HCT116 (cell line): ENCODE measurements around the gene NR2F6. TPM values are rescaled to one million over a fixed set of nuclear protein-coding genes. Genes with fewer than 3 reads are reported as not detected.

ENCODE experiments used
- ATAC-seq: fragments of 200-7000 bp; cut with Tn5 transposase; 2 replicates; pipeline ENCODE4 v1.9.1; 2020; ENCODE audit warnings: mild to moderate bottlenecking, moderate library complexity
- BruUV-seq: library from RNA; stranded (reverse); fragments of 400-500 nt; replicated peaks from 2 replicates; lab custom pipeline; 2021; lab: Mats Ljungman, UMichigan
- CTCF ChIA-PET: fragments of 300-600 bp; sonication (Branson Sonifier 250); formaldehyde crosslinking; loops from one replicate; lab custom pipeline; 2021; ENCODE audit warnings: antibody characterized with exemption; lab: Charles Lee
- POLR2A ChIA-PET: fragments of 300-600, 350-600 bp; sonication (Branson Sonifier 250); formaldehyde crosslinking; loops from one replicate; lab custom pipeline; 2021; ENCODE audit warnings: antibody characterized with exemption; lab: Charles Lee
- RAD21 ChIA-PET, 2 experiments: fragments of 300-600 bp; sonication (Branson Sonifier 250); formaldehyde crosslinking; loops; one replicate each; lab custom pipeline; 2023; ENCODE audit warnings: low total read pairs in 2 of 2; ENCODE audit not compliant: uncharacterized antibody in 2 of 2, unreplicated experiment in 2 of 2, low non-redundant PET in 1 of 2; lab: Charles Lee
- DNase-seq: peaks from one replicate; pipeline ENCODE4 v3.0.0-alpha.2; 2010; ENCODE audit warnings: low read depth, low spot score
- H2AFZ ChIP-seq: fragments of 200-600 bp; shearing (Covaris generic), sonication (generic); 2 replicates; pipeline ENCODE4 v1.6.1; 2017; ENCODE audit warnings: low read depth, mixed run types, mixed read lengths, antibody characterized with exemption, low read length; ENCODE audit not compliant: poor library complexity, severe bottlenecking
- H3K27ac ChIP-seq: 2 replicates; pipeline ENCODE4 v1.5.1; 2012; ENCODE audit warnings: low read depth, low read length
- H3K27me3 ChIP-seq: fragments of 200-600 bp; sonication (generic); 2 replicates; pipeline ENCODE4 v1.6.1; 2016; ENCODE audit warnings: mixed run types, low read length, mixed read lengths; ENCODE audit not compliant: insufficient read depth
- H3K36me3 ChIP-seq, 2 experiments: fragments of 200-500 bp in 1 of 2; fragments of 200-600 bp in 1 of 2; sonication (Bioruptor generic) in 1 of 2; sonication (generic) in 1 of 2; 2 replicates each; pipeline versions ENCODE4 v1.5.1 to v1.6.1; 2014 to 2016; ENCODE audit warnings: low read length in 2 of 2, inconsistent platforms in 1 of 2, mixed read lengths in 1 of 2, mixed run types in 1 of 2; ENCODE audit not compliant: insufficient read depth in 2 of 2, control insufficient read depth in 1 of 2
- H3K4me1 ChIP-seq, 2 experiments: fragments of 200-600 bp in 1 of 2; sonication (generic) in 1 of 2; 2 replicates each; pipeline versions ENCODE4 v1.5.1 to v1.6.1; 2012 to 2017; ENCODE audit warnings: low read length in 2 of 2, inconsistent platforms in 1 of 2, mild to moderate bottlenecking in 1 of 2, mixed read lengths in 1 of 2, mixed run types in 1 of 2, moderate library complexity in 1 of 2; ENCODE audit not compliant: insufficient read depth in 2 of 2, control insufficient read depth in 1 of 2
- H3K4me2 ChIP-seq: fragments of 200-600 bp; sonication (generic); 2 replicates; pipeline ENCODE4 v1.6.1; 2017; ENCODE audit warnings: mixed run types, low read length, mixed read lengths
- H3K4me3 ChIP-seq, 2 experiments: fragments of 200-600 bp in 1 of 2; sonication (generic) in 1 of 2; replicated peaks in 1 of 2; 2 replicates each; pipeline ENCODE4 v1.5.1; 2011 to 2016; ENCODE audit warnings: low read length in 2 of 2, control low read depth in 1 of 2, low read depth in 1 of 2, mild to moderate bottlenecking in 1 of 2, mixed read lengths in 1 of 2, mixed run types in 1 of 2
- H3K79me2 ChIP-seq: fragments of 200-600 bp; sonication (generic); 2 replicates; pipeline ENCODE4 v1.6.1; 2017; ENCODE audit warnings: mild to moderate bottlenecking, mixed run types, low read length, moderate library complexity, mixed read lengths; ENCODE audit not compliant: insufficient read depth
- H3K9ac ChIP-seq: fragments of 200-600 bp; sonication (generic); 2 replicates; pipeline ENCODE4 v1.6.1; 2016; ENCODE audit warnings: low read length, mixed read lengths
- H3K9me2 ChIP-seq: fragments of 200-600 bp; sonication (generic), shearing (Covaris generic); 2 replicates; pipeline ENCODE4 v1.6.1; 2017; ENCODE audit warnings: mixed run types, mild to moderate bottlenecking, moderate library complexity; ENCODE audit not compliant: insufficient read depth
- H3K9me3 ChIP-seq, 2 experiments: fragments of 200-500 bp in 1 of 2; fragments of 200-600 bp in 1 of 2; sonication (Bioruptor generic) in 1 of 2; sonication (generic) in 1 of 2; 2 replicates each; pipeline ENCODE4 v1.6.1; 2014 to 2017; ENCODE audit warnings: low read length in 2 of 2, mixed read lengths in 2 of 2, inconsistent platforms in 1 of 2, low read depth in 1 of 2, mild to moderate bottlenecking in 1 of 2, mixed run types in 1 of 2, moderate library complexity in 1 of 2; ENCODE audit not compliant: control insufficient read depth in 1 of 2, insufficient read depth in 1 of 2
- H4K20me1 ChIP-seq: fragments of 200-600 bp; sonication (generic), shearing (Covaris generic); 2 replicates; pipeline ENCODE4 v1.6.1; 2017; ENCODE audit warnings: mixed run types, mild to moderate bottlenecking, moderate library complexity; ENCODE audit not compliant: insufficient read depth
- CBX3 ChIP-seq: IDR thresholded peaks from 2 replicates; pipeline ENCODE4 v1.6.1; 2012; ENCODE audit warnings: low read depth
- CEBPB ChIP-seq: IDR thresholded peaks from 2 replicates; pipeline ENCODE4 v1.6.1; 2012; ENCODE audit warnings: low read depth
- EGR1 ChIP-seq: IDR thresholded peaks from 2 replicates; pipeline ENCODE4 v1.6.1; 2012; ENCODE audit warnings: low read depth
- ELF1 ChIP-seq: IDR thresholded peaks from 2 replicates; pipeline ENCODE4 v1.6.1; 2012; ENCODE audit warnings: low read depth, borderline replicate concordance
- EZH2 ChIP-seq: fragments of 200-600 bp; sonication (generic); IDR thresholded peaks from 2 replicates; pipeline ENCODE4 v1.6.1; 2017; ENCODE audit warnings: antibody characterized with exemption, mixed run types
- JUND ChIP-seq: IDR thresholded peaks from 2 replicates; pipeline ENCODE4 v1.6.1; 2012
- MAX ChIP-seq: IDR thresholded peaks from 2 replicates; pipeline ENCODE4 v1.6.1; 2012
- POLR2A ChIP-seq: IDR thresholded peaks from 2 replicates; pipeline ENCODE4 v1.7.0; 2011; ENCODE audit warnings: borderline replicate concordance; ENCODE audit not compliant: insufficient read depth, insufficient read length; ENCODE audit errors: extremely low read depth
- RAD21 ChIP-seq: IDR thresholded peaks from 2 replicates; pipeline ENCODE4 v1.6.1; 2012; ENCODE audit warnings: low read depth, mild to moderate bottlenecking
- REST ChIP-seq: IDR thresholded peaks from 2 replicates; pipeline ENCODE4 v1.6.1; 2012; ENCODE audit warnings: low read depth
- SP1 ChIP-seq: IDR thresholded peaks from 2 replicates; pipeline ENCODE4 v1.6.1; 2012; ENCODE audit warnings: low read depth
- TCF7L2 ChIP-seq: IDR thresholded peaks from 2 replicates; pipeline ENCODE4 v1.7.0; 2011; ENCODE audit warnings: borderline replicate concordance, inconsistent platforms; ENCODE audit not compliant: insufficient read depth, insufficient read length; ENCODE audit errors: extremely low read depth
- ZBTB33 ChIP-seq: IDR thresholded peaks from 2 replicates; pipeline ENCODE4 v1.6.1; 2011; ENCODE audit warnings: mild to moderate bottlenecking, low read length, moderate library complexity; ENCODE audit not compliant: insufficient replicate concordance; ENCODE audit errors: extremely low read depth
- ZFX ChIP-seq: fragments of 450-650 bp; IDR thresholded peaks from 2 replicates; pipeline ENCODE4 v1.6.1; 2017
- ZNF274 ChIP-seq: fragments of 200-500 bp; sonication (Bioruptor generic); IDR thresholded peaks from 2 replicates; pipeline ENCODE4 v1.6.1; 2014; ENCODE audit warnings: mild to moderate bottlenecking, low read depth, low read length, inconsistent platforms
- intact Hi-C: fragments of 100-400 bp; cut with micrococcal nuclease; formaldehyde crosslinking; loops from 2 replicates; pipeline ENCODE4 v1.10.0; 2022
- total RNA-seq: library from RNA; stranded (reverse); gene quantifications from one replicate; pipeline ENCODE4 v1.2.1, GENCODE V29; 2021; ENCODE audit not compliant: unreplicated experiment
- TF ChIP-seq, protein P1 (sequence below): IDR thresholded peaks from 2 replicates; pipeline ENCODE4 v1.6.1; 2012

Gene NR2F6
- total RNA-seq, 1 experiment from 2014 or later = 88.0 TPM

DNA sequence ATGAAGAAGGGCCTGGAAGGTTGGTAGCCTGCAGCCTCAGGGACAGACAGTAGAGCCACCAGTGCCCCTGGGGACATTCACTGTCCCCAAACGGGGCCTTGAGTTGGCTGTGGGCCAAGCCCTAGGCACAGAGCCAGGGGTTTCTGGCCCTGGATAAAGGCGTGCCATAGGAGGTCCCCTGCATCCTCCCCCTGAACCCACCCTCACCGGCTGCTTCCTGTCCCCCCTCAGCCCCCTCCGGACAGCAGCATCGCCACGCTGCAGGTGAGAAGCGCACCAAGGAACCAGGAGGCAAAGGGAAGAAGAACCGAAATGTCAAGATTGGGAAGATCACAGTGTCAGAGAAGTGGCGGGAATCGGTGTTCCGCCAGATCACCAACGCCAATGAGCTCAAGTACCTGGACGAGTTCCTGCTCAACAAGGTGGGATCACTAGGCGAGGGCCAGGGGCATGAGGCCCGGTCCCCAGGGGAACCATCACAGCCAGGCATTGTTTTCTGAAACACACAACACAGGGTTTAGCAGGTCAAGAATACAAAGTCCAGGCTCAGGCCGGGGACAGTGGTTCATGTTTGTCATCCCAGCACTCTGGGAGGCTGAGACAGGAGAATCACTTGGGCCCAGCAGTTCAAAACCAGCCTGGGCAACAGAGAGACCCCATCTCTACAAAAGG lies 45.2 kb downstream of the NR2F6 start:
- ChIA-PET POLR2A (no interaction called here), RAD21 (no interaction called here), CTCF (no interaction called here)
- ATAC-seq (no peak), DNase-seq (no peak)
- no peaks in the 10 kb centered on the region for H3K27me3 ChIP-seq
- H2AFZ ChIP-seq = no peak overlapping the region
- H4K20me1 ChIP-seq = no peaks in the 10 kb centered on the region
- H3K9ac ChIP-seq = no peak overlapping the region
- H3K79me2 ChIP-seq = no peaks in the 10 kb centered on the region
- H3K27ac ChIP-seq = no peak overlapping the region
- no peaks in the 10 kb centered on the region for H3K9me3 ChIP-seq
- intact Hi-C loops = no loop called here
- no peak overlapping the region for H3K4me3 ChIP-seq
- no peak overlapping the region for H3K4me2 ChIP-seq
- no peaks in the 10 kb centered on the region for H3K9me2 ChIP-seq
- 0 out of 4 replicates have a peak, but pooled peaks cover 0 to 3% of the 10 kb centered on the region in 2 experiments for H3K4me1 ChIP-seq
- no peak for TF ChIP-seq REST
- TF ChIP-seq CEBPB = no peak
- no peak for TF ChIP-seq JUND
- TF ChIP-seq ZNF274 = no peak
- BruUV-seq = no TSS peak
- H3K36me3 ChIP-seq = peaks cover 17 to 22% of the 10 kb centered on the region in 2 experiments; a peak in 3 of 4 replicates

DNA sequence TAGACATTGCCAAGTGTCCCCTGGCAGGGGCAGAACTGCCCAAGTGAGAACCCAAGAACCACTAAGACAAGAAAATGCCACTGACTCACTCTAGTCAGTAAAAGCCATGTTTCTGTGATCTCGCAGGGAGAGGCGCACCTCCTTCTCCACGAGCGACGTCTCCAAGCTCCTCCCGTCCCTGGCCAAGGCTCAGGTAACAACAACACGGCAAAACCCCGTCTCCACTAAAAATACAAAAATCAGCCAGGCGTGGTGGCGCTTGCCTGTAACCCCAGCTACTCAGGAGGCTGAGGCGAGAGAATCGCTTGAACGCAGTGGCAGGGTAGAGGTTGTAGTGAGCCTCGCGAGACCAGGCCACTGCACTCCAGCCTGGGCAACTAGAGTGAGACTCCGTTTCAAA lies 48.1 kb downstream of the NR2F6 start:
- ChIA-PET RAD21 (no interaction called here), CTCF (no interaction called here), POLR2A (no interaction called here)
- Histone ChIP-seq H3K4me2 (no peak overlapping the region), H4K20me1 (no peaks in the 10 kb centered on the region), H3K4me3 (no peak overlapping the region), H3K36me3 (peaks cover 18 to 28% of the 10 kb centered on the region in 2 experiments; a peak in 3 of 4 replicates), H3K9me2 (no peaks in the 10 kb centered on the region), H3K27me3 (no peaks in the 10 kb centered on the region), H2AFZ (no peak overlapping the region), H3K4me1 (0 out of 4 replicates have a peak, but pooled peaks cover 0 to 3% of the 10 kb centered on the region in 2 experiments), H3K79me2 (no peaks in the 10 kb centered on the region), H3K27ac (no peak overlapping the region), H3K9me3 (no peaks in the 10 kb centered on the region), H3K9ac (no peak overlapping the region)
- no TSS peak for BruUV-seq
- intact Hi-C loops = no loop called here
- ATAC-seq (no peak), DNase-seq (no peak)
- TF ChIP-seq ZBTB33 (no peak), CBX3 (no peak), TCF7L2 (no peak), SP1 (no peak), EZH2 (no peak), CEBPB (no peak), MAX (no peak), ELF1 (no peak), JUND (no peak), EGR1 (no peak), POLR2A (no peak), ZFX (no peak), RAD21 (no peak)
- TF ChIP-seq, protein P1, sequence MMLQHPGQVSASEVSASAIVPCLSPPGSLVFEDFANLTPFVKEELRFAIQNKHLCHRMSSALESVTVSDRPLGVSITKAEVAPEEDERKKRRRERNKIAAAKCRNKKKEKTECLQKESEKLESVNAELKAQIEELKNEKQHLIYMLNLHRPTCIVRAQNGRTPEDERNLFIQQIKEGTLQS = no peak
